Stomach (tissue), 9 donors: ENCODE results near the gene TMEM132E. TPM values are rescaled to one million over a fixed set of nuclear protein-coding genes. Genes with fewer than 3 reads are reported as not detected.

Experiments
- DNase-seq, 2 donors: peaks; one replicate each; pipeline versions ENCODE4 v3.0.0 to v3.0.0-alpha.2; 2013 to 2019
- H3K27ac ChIP-seq, 5 donors: fragments of 200-600 bp in 4 of 5; sonication (generic) in 4 of 5; one replicate each; pipeline ENCODE4 v1.5.1; 2013 to 2019; ENCODE audit warnings: mild to moderate bottlenecking in 1 of 5, moderate library complexity in 1 of 5
- H3K27me3 ChIP-seq, 3 donors: fragments of 200-600 bp; sonication (generic); one replicate each; pipeline ENCODE4 v1.5.1; 2017 to 2019; ENCODE audit warnings: mixed run types in 1 of 3
- H3K36me3 ChIP-seq, 4 donors: fragments of 200-600 bp; sonication (generic); 1 replicate in 3 of 4; 2 replicates in 1 of 4; pipeline ENCODE4 v1.5.1; 2016 to 2019
- H3K4me1 ChIP-seq, 4 donors: fragments of 200-600 bp; sonication (generic); one replicate each; pipeline ENCODE4 v1.5.1; 2016 to 2019
- H3K4me3 ChIP-seq, 4 donors: fragments of 200-600 bp; sonication (generic) in 3 of 4; one replicate each; pipeline ENCODE4 v1.5.1; 2016 to 2019; ENCODE audit warnings: mild to moderate bottlenecking in 1 of 4
- H3K9me3 ChIP-seq, 4 donors: fragments of 200-600 bp; sonication (generic); one replicate each; pipeline ENCODE4 v1.5.1; 2016 to 2019
- EP300 ChIP-seq: sonication (generic); formaldehyde crosslinking; IDR thresholded peaks from one replicate; pipeline ENCODE4 v1.6.1; 2017; ENCODE audit warnings: antibody characterized with exemption
- POLR2A ChIP-seq, 4 donors: fragments of 450-650 bp; IDR thresholded peaks; one replicate each; pipeline ENCODE4 v1.6.1; 2016; ENCODE audit warnings: antibody characterized with exemption in 4 of 4, control low read depth in 2 of 4, mild to moderate bottlenecking in 1 of 4, moderate library complexity in 1 of 4
- POLR2AphosphoS5 ChIP-seq, 3 donors: sonication (generic); formaldehyde crosslinking; IDR thresholded peaks; one replicate each; pipeline ENCODE4 v1.6.1; 2016; ENCODE audit warnings: antibody characterized with exemption in 3 of 3
- WGBS, 5 donors: extraction: QIAGEN DNeasy Blood & Tissue Kit in 3 of 5; methylation state at CpG; one replicate each; pipeline versions ENCODE4 v1.1.5 to v1.1.7; 2013 to 2018; 5-methylcytosine and 5-hydroxymethylcytosine counted together
- intact Hi-C: fragments of 100-400 bp; cut with DNase I; formaldehyde crosslinking; loops from one replicate; pipeline ENCODE4 v1.15.1; 2023; ENCODE audit warnings: low total_unique reads
- polyA plus RNA-seq, 3 donors: library from polyadenylated mRNA; stranded (reverse); fragments of 200-250 nt; gene quantifications; one replicate each; pipeline ENCODE4 v1.2.3, GENCODE V29; 2013
- total RNA-seq, 5 donors: library from RNA; depleted of rRNA; stranded (reverse); fragments of >200 nt; gene quantifications; one replicate each; pipeline versions ENCODE4 v1.1.0 to v1.2.3, GENCODE V29; 2014 to 2016
- TF ChIP-seq, protein P1 (sequence below), 7 experiments: fragments of 450-650 bp in 4 of 7; fragments of 200-600 bp in 3 of 7; sonication (generic) in 3 of 7; IDR thresholded peaks; one replicate each; pipeline ENCODE4 v1.5.1; 2016 to 2019; ENCODE audit warnings: antibody characterized with exemption in 7 of 7, control low read depth in 2 of 7, mild to moderate bottlenecking in 1 of 7
- donor health status: healthy with polysubstance abuse.
- donor health status: Bipolar disorder and iron deficiency.
- donor health status: healthy.

The TMEM132E gene
- total and polyA plus RNA-seq, 8 donors, result 0.05 to 0.55 (median 0.12) TPM; not detected in 5

GRCh38 chr17:34653511-34653910 is 74.1 kb downstream of the TMEM132E start:
- Histone ChIP-seq H3K4me1 (no peaks in the 10 kb centered on the region), H3K27me3 (peaks cover 0 to 60% (median 6%) of the 10 kb centered on the region in 3 donors), H3K27ac (no peak overlapping the region), H3K9me3 (no peaks in the 10 kb centered on the region), H3K36me3 (no peaks in the 10 kb centered on the region), H3K4me3 (no peak overlapping the region)
- DNase-seq, result peak in 1 of 2 donors; percentile 64
- intact Hi-C loops, result no loop called here
- WGBS, 5 donors, result 33 to 48% (median 42%) methylated on average over 10 to 11 of the region's 11 CpGs
- TF ChIP-seq POLR2A (IDR thresholded peaks at IDR 0.05), result no peak
- no peak for TF ChIP-seq EP300
- TF ChIP-seq, protein P1, sequence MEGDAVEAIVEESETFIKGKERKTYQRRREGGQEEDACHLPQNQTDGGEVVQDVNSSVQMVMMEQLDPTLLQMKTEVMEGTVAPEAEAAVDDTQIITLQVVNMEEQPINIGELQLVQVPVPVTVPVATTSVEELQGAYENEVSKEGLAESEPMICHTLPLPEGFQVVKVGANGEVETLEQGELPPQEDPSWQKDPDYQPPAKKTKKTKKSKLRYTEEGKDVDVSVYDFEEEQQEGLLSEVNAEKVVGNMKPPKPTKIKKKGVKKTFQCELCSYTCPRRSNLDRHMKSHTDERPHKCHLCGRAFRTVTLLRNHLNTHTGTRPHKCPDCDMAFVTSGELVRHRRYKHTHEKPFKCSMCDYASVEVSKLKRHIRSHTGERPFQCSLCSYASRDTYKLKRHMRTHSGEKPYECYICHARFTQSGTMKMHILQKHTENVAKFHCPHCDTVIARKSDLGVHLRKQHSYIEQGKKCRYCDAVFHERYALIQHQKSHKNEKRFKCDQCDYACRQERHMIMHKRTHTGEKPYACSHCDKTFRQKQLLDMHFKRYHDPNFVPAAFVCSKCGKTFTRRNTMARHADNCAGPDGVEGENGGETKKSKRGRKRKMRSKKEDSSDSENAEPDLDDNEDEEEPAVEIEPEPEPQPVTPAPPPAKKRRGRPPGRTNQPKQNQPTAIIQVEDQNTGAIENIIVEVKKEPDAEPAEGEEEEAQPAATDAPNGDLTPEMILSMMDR (IDR thresholded peaks at IDR 0.05), result no peak
- no peak for TF ChIP-seq POLR2AphosphoS5 (IDR thresholded peaks at IDR 0.05)

GRCh38 chr17:34654276-34654880 is 75.0 kb downstream of the TMEM132E start:
- Histone ChIP-seq H3K27me3 (peaks cover 0 to 52% (median 6%) of the 10 kb centered on the region in 3 donors), H3K27ac (no peak overlapping the region), H3K4me3 (no peak overlapping the region), H3K9me3 (no peaks in the 10 kb centered on the region), H3K36me3 (no peaks in the 10 kb centered on the region), H3K4me1 (no peaks in the 10 kb centered on the region)
- TF ChIP-seq, protein P1 (IDR thresholded peaks at IDR 0.05), result no peak
- no peak for TF ChIP-seq EP300
- intact Hi-C loops, result no loop called here
- 66 to 75% (median 69%) methylated on average over 4 of the region's 4 CpGs for WGBS, 5 donors
- DNase-seq, result no peak

DNA sequence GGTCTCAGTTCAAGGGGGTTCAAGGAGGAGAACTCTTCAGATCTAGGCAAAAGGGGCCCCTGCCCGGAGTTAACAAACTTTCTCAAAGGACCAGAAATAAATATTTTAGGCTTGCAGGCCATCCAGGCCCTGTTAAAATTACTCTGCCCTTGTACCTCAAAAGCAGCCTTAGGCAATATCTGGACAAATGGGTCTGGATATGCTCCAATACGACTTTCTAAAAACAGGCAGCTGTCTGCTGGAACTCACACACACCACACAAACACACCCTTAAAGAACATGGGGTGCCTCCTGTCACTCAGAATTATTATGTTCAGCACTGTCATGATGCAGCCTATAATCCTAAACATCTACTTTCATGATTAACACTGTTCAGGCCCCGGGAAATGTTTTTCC is 75.5 kb downstream of the TMEM132E start:
- 52 to 69% (median 63%) methylated on average over 3 of the region's 3 CpGs for WGBS, 5 donors
- no peak for DNase-seq
- TF ChIP-seq, protein P1 (IDR thresholded peaks at IDR 0.05), result no peak
- TF ChIP-seq EP300 (no peak), POLR2A (IDR thresholded peaks at IDR 0.05) (no peak), POLR2AphosphoS5 (IDR thresholded peaks at IDR 0.05) (no peak)

DNA sequence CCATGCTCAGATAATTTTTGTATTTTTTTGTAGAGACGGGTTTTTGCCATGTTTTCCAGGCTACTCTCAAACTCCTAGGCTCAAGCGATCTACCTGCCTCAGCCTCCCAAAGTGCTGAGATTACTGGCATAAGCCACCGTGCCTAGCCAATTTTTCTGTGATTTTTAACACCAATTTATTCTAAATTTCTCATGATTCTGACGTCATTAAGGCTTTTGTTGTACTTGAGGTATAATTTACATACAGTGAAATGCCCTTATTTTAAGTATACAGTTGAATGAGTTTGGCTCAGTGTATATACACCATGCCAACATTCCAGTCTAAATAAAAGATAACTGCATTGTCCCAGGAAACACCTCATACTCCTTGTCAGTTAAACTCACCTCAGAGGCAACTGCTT is 77.4 kb downstream of the TMEM132E start:
- no peak for DNase-seq
- intact Hi-C loops, result no loop called here
- Histone ChIP-seq H3K27me3 (peaks cover 0 to 42% (median 6%) of the 10 kb centered on the region in 3 donors), H3K27ac (no peak overlapping the region), H3K36me3 (no peaks in the 10 kb centered on the region), H3K4me3 (no peak overlapping the region), H3K9me3 (no peaks in the 10 kb centered on the region), H3K4me1 (no peaks in the 10 kb centered on the region)
- TF ChIP-seq POLR2AphosphoS5 (IDR thresholded peaks at IDR 0.05) (no peak), EP300 (no peak), POLR2A (IDR thresholded peaks at IDR 0.05) (no peak)
- TF ChIP-seq, protein P1 (IDR thresholded peaks at IDR 0.05), result no peak
- WGBS, 5 donors, result 70 to 80% (median 75%) methylated on average over 4 of the region's 4 CpGs

More for the DNA sequence above, 75.5 kb downstream of the TMEM132E start:
- Histone ChIP-seq H3K4me1 (no peaks in the 10 kb centered on the region), H3K27me3 (peaks cover 0 to 51% (median 6%) of the 10 kb centered on the region in 3 donors), H3K27ac (no peak overlapping the region), H3K4me3 (no peak overlapping the region), H3K36me3 (no peaks in the 10 kb centered on the region), H3K9me3 (no peaks in the 10 kb centered on the region)
- intact Hi-C loops, result no loop called here
